ENCODE measurements around the gene ATPAF2.

ATPAF2 gene

DNA sequence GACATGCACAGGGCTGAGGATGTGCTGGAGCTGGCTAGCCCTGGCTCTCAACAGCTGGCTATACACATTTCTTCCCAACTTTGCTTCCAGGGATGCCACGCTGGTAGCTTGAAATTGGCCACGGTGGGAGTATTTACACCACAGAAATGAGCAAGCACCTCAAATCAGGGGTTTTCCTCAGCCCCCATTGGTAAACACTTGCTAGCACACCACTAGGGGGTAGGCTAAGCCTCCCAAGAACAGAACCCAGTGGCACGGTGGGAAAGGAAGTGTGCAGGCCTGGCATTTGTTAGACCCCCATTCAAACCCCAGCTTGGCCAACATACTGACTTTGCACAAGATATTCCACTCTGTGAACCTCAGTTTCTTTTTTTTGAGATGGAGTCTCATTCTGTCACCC lies 53.4 kb downstream of the ATPAF2 start:
- no peak for DNase-seq (ENCODE audit: low read depth)

DNA sequence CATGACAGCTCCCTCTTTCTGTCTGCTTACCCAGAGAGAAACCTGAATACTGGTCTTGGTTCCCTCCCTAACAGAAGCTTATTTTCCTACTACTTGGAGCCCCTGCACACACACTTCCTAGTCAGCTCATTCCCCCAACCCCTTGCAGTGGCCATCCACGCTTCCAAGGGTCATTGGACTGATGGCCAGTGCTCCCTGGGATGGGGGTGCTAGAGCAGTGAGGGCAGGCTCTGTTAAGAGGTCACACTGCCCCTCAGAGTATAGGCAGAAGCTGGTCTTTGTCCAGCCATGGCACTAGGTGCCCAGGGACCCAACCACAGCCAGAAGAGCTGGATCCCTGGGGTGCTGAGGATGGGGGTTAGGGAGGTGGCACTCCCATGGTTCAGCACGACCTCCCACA lies 53.8 kb downstream of the ATPAF2 start:
- DNase-seq (ENCODE audit: low read depth): no peak

DNA sequence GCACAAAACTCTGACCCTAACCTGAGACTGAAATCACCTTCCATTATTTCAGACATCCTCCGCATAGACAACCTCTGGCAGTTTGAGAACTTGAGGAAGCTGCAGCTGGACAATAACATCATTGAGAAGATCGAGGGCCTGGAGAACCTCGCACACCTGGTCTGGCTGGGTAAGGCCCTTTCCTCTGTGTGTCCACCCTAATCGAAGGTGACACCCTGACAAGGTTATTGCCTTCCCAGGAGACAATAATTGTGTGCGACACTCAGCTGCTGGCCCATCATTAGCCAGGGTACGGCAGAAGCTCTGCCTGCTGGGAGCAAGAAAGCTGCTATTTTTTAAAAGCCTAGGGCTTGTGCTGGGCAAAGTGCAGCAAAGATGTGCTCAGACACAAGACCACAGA lies 55.2 kb downstream of the ATPAF2 start:
- DNase-seq (ENCODE audit: low read depth): no peak

DNA sequence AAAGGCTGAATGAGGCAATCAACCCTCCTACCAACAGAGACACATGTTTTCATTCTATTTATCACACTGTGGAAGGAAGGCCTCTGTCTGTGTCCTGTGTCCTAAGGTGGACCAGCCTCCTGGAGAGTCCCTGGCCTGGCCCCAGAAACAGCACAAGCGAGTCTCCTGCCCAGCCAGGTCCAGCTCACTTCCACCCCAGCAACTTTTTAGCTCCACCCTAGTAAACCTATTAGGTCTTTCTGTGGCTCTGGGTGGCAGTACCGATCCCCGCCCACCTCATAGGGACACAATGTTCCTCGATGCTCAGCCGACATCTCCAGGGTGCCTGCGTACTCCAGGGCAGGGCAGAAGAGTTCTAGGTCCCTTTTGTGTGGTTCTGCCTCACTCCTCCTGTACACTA lies 55.6 kb downstream of the ATPAF2 start:
- DNase-seq (ENCODE audit: low read depth): no peak

DNA sequence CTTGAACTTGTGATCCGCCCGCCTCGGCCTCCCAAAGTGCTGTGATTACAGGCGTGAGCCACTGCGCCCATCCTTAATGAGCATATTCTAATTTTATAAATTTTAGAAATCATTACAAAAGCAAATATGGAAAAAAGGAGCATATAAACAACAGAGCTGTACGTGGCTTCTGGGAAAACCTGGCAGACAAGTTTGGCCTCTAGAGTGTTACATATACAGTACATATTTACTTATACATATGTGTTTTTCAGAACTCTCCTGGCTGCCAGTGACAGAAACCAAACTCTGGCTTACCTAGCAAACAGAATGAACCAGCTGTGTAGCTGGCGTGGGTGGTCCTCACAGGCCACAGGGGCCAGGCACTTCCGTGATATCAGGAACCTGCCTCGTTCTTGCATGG lies 56.2 kb downstream of the ATPAF2 start:
- DNase-seq (ENCODE audit: low read depth): no peak

DNA sequence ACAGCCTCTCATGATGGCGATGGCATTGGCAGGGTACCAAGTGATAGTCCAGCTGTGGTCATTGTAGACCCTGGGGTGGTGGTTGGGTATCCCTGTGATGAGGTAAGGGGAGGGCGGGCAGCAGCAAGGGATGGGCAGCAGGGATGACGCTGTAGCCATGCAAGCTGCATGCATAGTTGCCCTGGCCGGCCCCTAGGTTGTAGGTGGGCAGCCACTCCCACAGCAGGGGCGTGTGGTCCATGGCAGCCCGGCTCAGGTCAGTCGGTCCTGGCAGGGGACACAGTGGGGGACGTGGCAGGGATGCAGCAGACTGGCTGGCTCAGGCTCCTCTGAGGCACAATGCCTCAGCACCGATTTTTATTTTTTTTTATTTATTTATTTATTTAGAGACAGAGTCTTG lies 57.6 kb downstream of the ATPAF2 start:
- no peak for DNase-seq (ENCODE audit: low read depth)

DNA sequence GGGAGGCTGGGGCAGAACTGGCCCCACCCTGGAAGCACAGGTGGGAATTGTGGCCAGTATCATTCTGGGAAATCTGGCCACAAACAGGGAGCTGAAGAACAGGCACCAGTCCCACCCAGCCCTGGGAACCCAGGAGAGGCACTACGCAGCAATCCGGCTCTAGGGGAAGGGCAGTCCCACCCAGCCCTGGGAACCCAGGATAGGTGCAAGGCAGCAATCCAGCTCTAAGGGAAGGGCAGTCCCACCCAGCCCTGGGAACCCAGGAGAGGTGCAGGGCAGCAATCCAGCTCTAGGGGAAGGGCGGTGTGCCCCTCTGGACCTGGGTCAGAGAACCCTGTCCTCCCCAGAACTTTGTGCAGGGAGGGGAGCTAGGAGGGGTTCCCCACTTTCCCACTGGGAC lies 59.2 kb downstream of the ATPAF2 start:
- DNase-seq (ENCODE audit: low read depth): no peak

DNA sequence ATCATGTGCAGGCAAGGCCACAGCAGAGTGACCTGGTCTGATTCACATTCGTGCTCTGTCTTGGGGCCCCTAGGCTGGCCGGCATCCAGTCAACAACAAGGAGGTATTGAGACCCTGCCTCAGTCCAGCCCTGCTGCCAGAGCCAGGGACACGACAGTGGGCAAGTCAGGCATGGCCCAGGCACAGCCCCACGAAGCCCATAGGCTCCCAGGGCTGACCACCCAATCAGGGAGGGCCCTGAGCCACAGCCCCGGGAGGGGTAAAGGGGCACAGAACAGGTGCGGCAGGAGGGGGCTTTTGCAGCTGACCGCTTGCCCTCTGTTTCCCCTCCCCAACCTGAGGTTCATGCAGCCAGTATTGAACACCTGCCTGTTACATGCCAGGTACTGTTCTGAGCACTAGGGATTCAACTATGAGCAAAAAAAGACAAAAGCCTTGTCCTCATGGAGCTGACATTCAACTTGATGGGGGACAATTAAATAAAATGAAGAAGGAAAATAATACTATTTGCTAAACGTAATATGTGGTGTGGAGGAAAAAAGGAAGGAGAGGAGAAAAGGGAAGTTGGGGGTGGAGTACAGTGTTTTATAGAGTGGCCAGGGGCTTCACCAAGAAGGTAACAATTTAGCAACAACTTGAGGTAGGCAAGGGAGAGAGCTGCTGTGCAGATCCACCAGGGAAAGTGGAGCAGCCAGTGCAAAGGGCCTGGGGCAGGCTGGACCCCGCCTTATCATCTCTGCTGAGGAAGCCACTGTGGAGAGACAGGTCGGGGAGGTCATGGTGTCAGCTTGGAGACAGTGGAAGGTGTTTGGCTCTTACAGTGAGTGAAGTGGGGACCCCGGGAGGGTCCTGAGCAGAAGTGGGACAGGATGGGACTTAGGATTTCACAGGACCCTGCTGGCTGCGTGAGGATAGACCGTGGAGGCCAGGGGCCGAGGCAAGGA lies 60.2 kb downstream of the ATPAF2 start:
- no peak for DNase-seq (ENCODE audit: low read depth)

DNA sequence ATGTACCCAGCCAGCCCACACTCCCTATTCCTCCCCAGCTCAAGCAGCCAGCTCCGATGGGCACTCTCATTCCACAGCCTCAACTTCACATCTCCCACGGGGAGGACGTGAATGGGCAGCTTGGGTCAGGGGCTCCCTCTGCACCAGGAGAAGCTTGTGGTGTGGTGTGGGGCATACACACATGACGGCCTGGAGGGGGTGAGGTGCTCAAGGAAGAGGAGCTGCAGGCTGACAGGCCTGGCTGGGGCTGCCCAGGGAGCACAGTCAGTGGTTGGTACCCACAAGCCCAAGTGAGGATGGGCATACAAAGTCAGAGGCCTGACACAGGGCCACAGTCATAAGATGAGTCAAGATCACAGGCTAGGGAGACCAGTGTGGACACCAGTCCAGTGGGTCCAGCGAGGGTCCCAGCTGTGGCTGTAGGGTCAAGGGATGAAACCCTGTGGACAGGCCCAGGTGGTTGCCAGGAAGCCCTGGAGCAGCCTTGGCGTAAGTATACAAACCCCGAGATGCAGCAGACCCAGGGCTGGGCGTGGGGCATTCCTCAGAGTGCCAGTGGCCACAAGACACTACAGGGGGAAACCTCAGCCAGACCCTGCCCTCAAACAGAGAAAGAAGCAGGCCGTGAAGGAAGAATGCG lies 61.9 kb downstream of the ATPAF2 start:
- DNase-seq (ENCODE audit: low read depth): no peak

DNA sequence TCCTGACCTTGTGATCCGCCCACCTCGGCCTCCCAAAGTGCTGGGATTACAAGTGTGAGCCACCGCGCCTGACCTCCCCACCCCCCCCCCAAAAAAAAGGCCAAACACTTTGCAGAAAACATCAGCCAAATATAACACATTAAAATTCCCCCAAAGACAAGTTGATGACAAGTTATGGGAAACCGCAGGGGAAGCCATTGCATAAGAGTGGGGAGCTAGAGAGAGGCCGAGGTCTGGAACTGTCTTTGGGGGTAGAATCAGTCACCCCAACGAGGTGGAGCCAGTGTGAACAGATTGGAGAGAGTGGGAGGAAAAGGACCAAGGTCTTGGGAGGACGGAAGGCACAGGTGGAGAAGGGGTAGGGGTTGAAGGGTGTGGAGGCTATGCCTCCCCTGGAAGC lies 63.5 kb downstream of the ATPAF2 start:
- DNase-seq (ENCODE audit: low read depth): no peak

DNA sequence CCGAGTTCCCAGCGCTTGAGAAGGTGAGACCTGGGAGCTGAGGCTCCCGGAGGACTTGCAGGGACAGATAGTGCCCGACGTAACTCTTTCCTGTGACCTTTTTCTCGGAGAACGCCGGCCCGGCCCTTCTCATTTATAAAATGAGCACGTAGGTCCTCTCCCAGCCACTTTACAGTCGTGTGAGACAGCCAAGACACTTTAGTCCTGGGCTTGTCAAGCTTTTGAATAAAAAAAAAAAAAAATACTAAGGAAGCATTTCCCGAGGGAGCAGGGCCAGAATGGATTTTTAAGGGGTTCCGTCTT lies 66.1 kb downstream of the ATPAF2 start:
- DNase-seq (ENCODE audit: low read depth): no peak

DNA sequence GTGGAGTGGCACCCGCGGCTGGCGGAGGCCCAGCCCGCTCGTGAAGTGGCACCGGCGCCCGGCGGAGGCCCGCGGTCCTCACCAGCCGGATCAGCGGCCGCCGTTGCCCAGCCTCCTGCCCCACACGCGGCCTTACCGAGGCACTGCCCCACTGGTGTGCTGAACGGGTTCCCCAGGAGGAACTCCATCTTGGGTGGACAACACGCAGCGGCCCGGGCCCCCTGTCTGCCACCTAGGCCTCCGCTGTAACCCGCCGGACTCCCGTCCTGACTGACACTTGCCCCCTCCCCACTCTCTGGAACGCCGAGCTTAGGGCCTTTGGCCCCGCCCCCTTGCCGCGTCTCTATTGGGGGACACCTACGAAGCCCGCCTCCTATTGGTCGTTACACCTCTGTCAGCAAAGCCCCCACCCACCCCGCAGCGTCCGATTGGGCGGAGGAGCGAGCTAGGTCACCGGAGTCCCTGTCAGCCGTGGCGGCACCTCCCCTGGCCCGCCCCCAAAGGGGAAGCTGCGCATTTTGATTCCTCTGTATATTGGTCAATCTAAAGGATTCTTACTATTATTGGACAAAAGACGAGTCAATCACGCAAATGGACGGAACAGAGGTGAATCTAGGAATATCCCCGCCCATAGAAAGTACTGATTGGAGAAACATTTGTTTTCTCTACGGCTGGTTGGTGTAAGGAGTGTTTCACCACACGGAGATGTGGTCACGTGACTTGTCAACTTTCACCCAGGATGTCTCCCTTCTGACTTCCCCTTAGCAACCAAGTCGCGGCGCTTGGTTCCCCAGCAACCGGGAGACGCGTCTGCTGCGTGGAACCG lies 66.6 kb downstream of the ATPAF2 start, which contains the start of the genes DRC3 and TOM1L2:
Gene DRC3 (plus strand): TSS at position 737 of the 826 bp plus-strand sequence. CDS start 4,737 bp downstream, outside the sequence.
Gene TOM1L2 (minus strand): TSS at position 275 of the 826 bp plus-strand sequence. CDS start 87 bp downstream, at position 188.
- DNase-seq (ENCODE audit: low read depth): peak; percentile 100

DNA sequence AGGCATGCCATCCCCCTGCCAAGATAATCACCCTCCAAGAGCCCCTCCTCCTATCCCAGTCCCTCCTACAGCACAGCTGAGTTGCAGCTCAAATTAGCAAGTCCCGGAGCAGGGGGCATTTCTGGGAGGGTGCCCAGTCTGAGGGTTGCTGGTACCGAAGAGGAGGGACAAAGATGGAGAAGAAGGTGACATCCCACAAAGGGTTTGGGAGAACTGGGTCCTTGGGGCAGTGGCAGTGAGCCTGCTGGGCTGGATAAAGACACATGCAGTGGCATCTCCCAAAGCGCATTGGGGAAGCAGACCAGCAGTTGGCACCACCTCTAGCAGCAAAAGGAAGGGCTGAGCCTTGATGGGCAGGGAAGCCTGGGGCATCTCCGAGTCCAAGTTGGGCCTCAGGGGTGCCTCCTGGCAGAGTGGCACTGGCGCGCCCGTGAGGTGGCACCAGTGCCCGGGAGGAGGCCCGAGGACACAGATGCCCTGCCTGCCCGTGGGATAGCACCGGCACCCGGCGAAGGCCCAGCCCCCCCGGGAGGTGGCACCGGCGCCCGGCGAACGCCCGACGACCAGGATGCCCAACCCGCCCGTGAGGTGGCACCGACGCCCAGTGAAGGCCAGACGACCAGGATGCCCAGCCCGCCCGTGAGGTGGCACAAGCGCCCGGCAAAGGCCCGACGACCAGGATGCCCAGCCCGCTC lies 67.4 kb downstream of the ATPAF2 start:
- DNase-seq (ENCODE audit: low read depth): no peak

DNA sequence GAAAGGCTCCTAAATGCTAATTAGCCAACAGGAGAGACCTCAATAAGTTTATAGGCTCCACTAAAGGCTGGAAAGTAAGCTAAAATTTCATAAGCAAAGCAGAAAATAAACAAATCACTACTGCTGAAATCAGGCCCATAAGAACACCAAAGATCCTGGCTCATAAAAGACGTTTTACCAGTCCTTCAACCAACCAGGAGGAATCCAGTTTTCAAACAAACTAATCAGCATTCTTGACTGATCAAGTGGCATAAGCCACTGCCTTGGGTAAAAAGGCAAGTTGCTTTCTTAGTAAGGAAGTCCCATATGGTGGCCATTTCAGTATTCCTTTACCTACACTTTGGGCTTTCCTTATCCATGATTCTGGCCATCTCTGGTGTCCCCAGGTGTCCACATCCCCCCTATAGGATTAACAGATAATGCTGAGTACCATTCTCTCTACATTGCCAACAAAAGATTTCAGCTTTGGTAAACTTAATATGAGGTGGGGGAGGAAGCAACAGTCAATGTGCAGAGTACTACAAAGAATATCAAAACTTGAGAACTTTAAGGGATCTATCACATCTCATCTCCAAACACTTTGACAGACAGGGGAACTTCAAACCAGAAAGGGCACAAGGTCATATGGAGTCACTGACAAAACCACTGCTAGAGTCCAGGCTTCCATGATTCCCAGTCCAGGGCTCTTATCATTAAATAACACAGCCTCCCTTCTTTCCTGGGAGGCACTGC lies 68.1 kb downstream of the ATPAF2 start:
- no peak for DNase-seq (ENCODE audit: low read depth)

Data from stimulated activated CD8-positive, alpha-beta memory T cell treated with anti-CD3 and anti-CD28 coated beads, Interleukin-12 subunit alpha, Interleukin-12 subunit beta, amount 100 ng/mL, for 1 hour (primary cell).